Measurements from ENCODE around the gene APOBEC3A.

- TF ChIP-seq POLR2A (IDR thresholded peaks at IDR 0.05) (no peak), POLR2AphosphoS5 (IDR thresholded peaks at IDR 0.05) (no peak)
- TF ChIP-seq, protein P1, sequence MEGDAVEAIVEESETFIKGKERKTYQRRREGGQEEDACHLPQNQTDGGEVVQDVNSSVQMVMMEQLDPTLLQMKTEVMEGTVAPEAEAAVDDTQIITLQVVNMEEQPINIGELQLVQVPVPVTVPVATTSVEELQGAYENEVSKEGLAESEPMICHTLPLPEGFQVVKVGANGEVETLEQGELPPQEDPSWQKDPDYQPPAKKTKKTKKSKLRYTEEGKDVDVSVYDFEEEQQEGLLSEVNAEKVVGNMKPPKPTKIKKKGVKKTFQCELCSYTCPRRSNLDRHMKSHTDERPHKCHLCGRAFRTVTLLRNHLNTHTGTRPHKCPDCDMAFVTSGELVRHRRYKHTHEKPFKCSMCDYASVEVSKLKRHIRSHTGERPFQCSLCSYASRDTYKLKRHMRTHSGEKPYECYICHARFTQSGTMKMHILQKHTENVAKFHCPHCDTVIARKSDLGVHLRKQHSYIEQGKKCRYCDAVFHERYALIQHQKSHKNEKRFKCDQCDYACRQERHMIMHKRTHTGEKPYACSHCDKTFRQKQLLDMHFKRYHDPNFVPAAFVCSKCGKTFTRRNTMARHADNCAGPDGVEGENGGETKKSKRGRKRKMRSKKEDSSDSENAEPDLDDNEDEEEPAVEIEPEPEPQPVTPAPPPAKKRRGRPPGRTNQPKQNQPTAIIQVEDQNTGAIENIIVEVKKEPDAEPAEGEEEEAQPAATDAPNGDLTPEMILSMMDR (IDR thresholded peaks at IDR 0.05): no peak
Measured at GRCh38 chr22:38959590-38959989, 2.2 kb downstream of the APOBEC3A start.
